ENCODE measurements around the gene FARP1.

The FARP1 gene

DNA sequence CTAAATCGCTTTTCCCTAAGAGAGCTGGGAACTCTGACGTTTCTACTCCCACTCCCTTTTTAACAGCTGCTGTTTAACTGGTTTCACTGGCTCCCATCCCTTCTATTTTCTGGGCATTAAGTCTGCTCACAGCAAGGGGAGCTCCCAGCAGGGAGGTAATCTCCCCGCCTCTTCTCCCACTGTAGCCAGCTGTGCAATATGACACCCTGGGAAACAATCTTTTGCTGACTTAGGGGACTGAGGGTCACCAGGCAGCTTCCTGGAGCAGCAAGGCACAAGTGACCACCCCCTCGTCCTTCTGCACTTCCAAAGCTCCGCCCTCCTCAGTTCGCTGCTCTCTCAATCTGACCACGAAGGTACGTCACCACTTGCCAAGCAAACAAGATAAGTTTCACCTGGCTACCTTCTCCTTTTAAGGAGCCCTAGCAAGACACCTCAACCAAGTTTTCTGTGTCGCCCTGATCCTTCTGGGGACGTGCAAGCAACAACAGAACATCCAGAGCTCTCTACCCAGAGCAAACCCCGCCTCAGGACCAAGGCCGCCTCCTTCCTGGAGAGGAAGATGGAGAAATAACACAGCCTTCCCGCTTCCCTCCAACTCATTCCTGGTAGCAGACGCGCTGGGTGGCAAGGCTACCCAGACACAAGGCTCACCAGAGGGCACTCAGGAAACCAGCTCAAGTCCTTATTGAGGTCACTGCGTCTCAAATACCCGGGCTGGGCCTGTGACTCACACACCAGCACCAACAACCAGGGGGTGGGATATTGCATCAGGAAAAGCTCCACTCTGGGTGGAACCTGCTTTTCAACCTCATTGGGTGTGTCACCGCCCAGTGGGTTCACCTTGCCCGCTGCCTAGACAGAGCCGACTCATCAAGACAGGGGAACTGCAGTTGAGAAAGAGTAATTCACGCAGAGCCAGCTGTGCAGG is 341.7 kb downstream of the FARP1 start:
- TF ChIP-seq, protein P1, sequence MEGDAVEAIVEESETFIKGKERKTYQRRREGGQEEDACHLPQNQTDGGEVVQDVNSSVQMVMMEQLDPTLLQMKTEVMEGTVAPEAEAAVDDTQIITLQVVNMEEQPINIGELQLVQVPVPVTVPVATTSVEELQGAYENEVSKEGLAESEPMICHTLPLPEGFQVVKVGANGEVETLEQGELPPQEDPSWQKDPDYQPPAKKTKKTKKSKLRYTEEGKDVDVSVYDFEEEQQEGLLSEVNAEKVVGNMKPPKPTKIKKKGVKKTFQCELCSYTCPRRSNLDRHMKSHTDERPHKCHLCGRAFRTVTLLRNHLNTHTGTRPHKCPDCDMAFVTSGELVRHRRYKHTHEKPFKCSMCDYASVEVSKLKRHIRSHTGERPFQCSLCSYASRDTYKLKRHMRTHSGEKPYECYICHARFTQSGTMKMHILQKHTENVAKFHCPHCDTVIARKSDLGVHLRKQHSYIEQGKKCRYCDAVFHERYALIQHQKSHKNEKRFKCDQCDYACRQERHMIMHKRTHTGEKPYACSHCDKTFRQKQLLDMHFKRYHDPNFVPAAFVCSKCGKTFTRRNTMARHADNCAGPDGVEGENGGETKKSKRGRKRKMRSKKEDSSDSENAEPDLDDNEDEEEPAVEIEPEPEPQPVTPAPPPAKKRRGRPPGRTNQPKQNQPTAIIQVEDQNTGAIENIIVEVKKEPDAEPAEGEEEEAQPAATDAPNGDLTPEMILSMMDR (IDR thresholded peaks at IDR 0.05; ENCODE audit: low read depth, low read length, missing control alignments): no peak
- in situ Hi-C loops (cut with HindIII; ENCODE audit: low sequenced_read_pairs): no loop called here
- H3K4me3 ChIP-seq (ENCODE audit: low read depth, low read length): no peak overlapping the region
- peak; percentile 65 for DNase-seq (ENCODE audit: low read depth)

DNA sequence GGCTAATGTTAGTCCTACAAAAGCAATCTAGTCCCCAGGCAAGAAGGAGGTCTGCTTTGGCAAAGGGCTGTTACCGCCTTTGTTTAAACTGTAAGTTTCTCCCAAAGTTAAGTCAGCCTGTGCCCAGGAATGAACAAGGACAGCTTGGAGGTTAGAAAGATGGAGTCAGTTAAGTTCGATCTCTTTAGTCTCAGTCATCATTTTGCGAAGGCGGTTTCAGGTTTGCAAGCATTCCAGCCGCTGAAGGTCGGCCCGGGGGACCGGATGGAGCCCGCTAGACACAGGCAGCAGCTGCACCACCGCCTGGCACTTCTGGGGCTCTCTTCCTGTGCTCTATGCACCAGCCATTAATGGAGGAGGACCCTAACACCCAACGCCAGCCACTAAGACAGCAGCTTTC is 342.7 kb downstream of the FARP1 start:
- TF ChIP-seq, protein P1 (IDR thresholded peaks at IDR 0.05; ENCODE audit: low read depth, low read length, missing control alignments): no peak
- DNase-seq (ENCODE audit: low read depth): no peak
- in situ Hi-C loops (cut with HindIII; ENCODE audit: low sequenced_read_pairs): no loop called here
- no peak overlapping the region for H3K4me3 ChIP-seq (ENCODE audit: low read depth, low read length)

DNA sequence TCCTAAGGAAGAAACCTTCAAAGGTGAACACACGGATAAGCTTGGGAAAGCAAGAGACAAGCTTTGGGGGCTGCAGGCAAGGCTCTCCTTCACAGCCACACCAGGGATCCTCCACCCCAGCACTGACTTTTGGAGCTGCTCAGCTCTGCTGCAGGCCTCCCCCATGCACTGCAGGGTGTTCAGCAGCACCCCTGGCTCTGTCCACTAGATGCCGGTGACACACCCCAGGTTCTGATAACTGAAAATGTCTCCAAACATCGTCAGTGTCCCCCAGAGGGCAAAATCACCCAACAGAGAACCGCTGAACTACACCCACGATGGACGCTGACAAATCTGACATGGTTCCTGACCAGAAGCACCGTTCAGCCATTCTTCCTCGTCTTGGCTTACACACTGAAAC is 343.5 kb downstream of the FARP1 start:
- no peak for DNase-seq (ENCODE audit: low read depth)

GRCh38 chr13:98487016-98487415 is 344.1 kb downstream of the FARP1 start:
- DNase-seq (ENCODE audit: low read depth): no peak
- TF ChIP-seq, protein P1 (IDR thresholded peaks at IDR 0.05; ENCODE audit: low read depth, low read length, missing control alignments): no peak

More for the DNA sequence above, 343.5 kb downstream of the FARP1 start:
- H3K4me3 ChIP-seq (ENCODE audit: low read depth, low read length): no peak overlapping the region
- TF ChIP-seq, protein P1 (IDR thresholded peaks at IDR 0.05; ENCODE audit: low read depth, low read length, missing control alignments): no peak
- in situ Hi-C loops (cut with HindIII; ENCODE audit: low sequenced_read_pairs): no loop called here

GRCh38 chr13:98487522-98487921 is 344.6 kb downstream of the FARP1 start:
- in situ Hi-C loops (cut with HindIII; ENCODE audit: low sequenced_read_pairs): no loop called here
- TF ChIP-seq, protein P1 (IDR thresholded peaks at IDR 0.05; ENCODE audit: low read depth, low read length, missing control alignments): no peak
- no peak for DNase-seq (ENCODE audit: low read depth)
- H3K4me3 ChIP-seq (ENCODE audit: low read depth, low read length): no peak overlapping the region

More at GRCh38 chr13:98487016-98487415, 344.1 kb downstream of the FARP1 start:
- H3K4me3 ChIP-seq (ENCODE audit: low read depth, low read length): no peak overlapping the region
- in situ Hi-C loops (cut with HindIII; ENCODE audit: low sequenced_read_pairs): no loop called here

DNA sequence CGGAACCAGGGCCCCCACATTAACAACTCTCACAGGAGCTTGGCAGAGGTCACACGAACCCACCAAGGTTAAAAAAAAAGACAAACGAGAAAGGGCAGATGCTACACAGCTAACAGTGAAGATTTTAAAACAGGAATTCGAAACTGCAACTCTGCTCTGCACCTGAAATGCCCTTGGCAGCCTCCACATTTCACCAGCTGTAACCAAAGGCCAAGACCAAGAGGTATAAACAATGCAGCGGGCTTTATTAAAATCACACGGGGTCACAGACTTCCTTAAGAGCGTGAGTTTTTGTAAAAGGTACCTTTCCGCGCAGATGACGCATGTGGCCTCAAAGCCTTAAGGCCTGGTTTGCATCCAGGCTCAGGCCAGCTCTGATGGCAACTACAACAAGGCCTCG is 345.8 kb downstream of the FARP1 start:
- TF ChIP-seq, protein P1 (IDR thresholded peaks at IDR 0.05; ENCODE audit: low read depth, low read length, missing control alignments): no peak
- no peak for DNase-seq (ENCODE audit: low read depth)
- in situ Hi-C loops (cut with HindIII; ENCODE audit: low sequenced_read_pairs): no loop called here
- H3K4me3 ChIP-seq (ENCODE audit: low read depth, low read length): no peak overlapping the region
